NT2/D1 (cell line): ENCODE data around the gene DDX3X.

Source experiments
- SUZ12 ChIP-seq: IDR thresholded peaks from 2 replicates; pipeline ENCODE4 v1.6.1; 2011; ENCODE audit not compliant: insufficient read length, insufficient read depth; ENCODE audit errors: extremely low read depth
- YY1 ChIP-seq: IDR thresholded peaks from 2 replicates; pipeline ENCODE4 v1.6.1; 2011; ENCODE audit not compliant: insufficient read length, insufficient read depth
- ZNF274 ChIP-seq: IDR thresholded peaks from 2 replicates; pipeline ENCODE4 v1.6.1; 2011; ENCODE audit warnings: mild to moderate bottlenecking, low read depth, low read length

DNA sequence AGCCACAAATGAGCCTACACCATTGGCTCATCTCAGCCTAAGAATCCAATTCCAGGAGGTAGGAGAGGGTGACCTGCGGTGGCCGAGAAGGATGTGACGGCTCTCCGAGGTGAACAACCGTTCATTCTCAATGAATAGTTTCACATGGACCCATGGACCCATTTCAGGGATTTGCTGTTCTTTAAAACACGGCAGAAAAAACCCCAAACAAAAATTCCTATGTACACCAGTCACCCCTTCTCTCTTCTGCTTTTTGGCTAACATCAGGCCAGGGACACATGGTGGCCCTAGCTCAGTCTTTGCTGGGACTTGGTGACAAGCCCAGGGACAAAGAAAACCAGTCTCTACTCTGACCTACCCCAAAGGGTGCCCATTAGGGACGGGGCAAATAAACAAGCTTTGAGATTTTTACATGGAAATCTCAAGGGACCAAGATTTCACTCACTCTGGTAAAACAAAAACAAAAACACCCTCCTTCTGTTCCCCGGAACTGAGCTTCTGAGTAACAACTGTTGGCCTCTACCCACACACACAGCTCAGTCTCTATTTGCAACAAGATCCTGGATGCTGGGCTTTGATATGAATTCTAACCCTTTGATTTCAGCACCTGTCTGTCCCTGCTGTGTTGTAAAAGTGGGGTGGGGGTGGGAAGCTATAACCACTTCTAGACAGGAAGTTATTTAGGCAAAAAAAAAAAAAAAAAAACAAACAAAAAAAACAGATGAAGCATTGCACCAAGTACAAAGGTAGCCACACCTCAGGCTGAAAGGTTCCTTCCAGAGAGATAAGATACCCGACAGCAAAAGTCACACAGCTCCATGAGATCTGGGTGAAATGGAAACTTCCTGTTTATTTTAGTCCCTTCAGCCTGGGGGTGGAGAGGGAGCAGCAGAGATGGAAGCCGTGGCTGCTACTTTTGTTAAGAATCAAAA, 49.0 kb downstream of the DDX3X start:
- TF ChIP-seq SUZ12, result no peak
- no peak for TF ChIP-seq YY1
- no peak for TF ChIP-seq ZNF274
